Activated B cell treated with CpG ODN at 0.5 μM for 24 hours (primary cell): Measurements from ENCODE around the gene KLHDC3. TPM values are rescaled to one million over a fixed set of nuclear protein-coding genes. Genes with fewer than 3 reads are reported as not detected.

Experiments used
- ATAC-seq: fragments of 200-7000 bp; cut with Tn5 transposase; one replicate; pipeline ENCODE4 v1.10.0; 2021; ENCODE audit warnings: low read depth, mild to moderate bottlenecking, moderate library complexity
- CTCF ChIA-PET: fragments of 350-600 bp; sonication (Branson Sonifier 250); formaldehyde crosslinking; loops from one replicate; lab custom pipeline; 2021; ENCODE audit warnings: antibody characterized with exemption; lab: Charles Lee
- POLR2A ChIA-PET: fragments of 350-600 bp; sonication (Branson Sonifier 250); formaldehyde crosslinking; loops from one replicate; lab custom pipeline; 2021; ENCODE audit warnings: antibody characterized with exemption; lab: Charles Lee
- DNase-seq: peaks from one replicate; pipeline ENCODE4 v3.0.0; 2022
- H3K27ac Mint-ChIP-seq: one replicate; pipeline ENCODE4 v1.8.0; 2020; ENCODE audit warnings: mixed read lengths
- H3K27me3 Mint-ChIP-seq: one replicate; pipeline ENCODE4 v1.8.0; 2021; ENCODE audit warnings: mixed read lengths
- H3K36me3 Mint-ChIP-seq: one replicate; pipeline ENCODE4 v1.8.0; 2021; ENCODE audit warnings: low read depth, mixed read lengths
- H3K4me1 Mint-ChIP-seq: one replicate; pipeline ENCODE4 v1.8.0; 2021; ENCODE audit warnings: mixed read lengths
- H3K4me3 Mint-ChIP-seq: one replicate; pipeline ENCODE4 v1.8.0; 2020; ENCODE audit warnings: mild to moderate bottlenecking, mixed read lengths
- H3K9me3 Mint-ChIP-seq: one replicate; pipeline ENCODE4 v1.8.0; 2020; ENCODE audit warnings: mixed read lengths
- intact Hi-C: fragments of 100-400 bp; cut with micrococcal nuclease; formaldehyde crosslinking; loops from one replicate; pipeline ENCODE4 v1.15.1; 2024
- total RNA-seq: library from RNA; stranded (reverse); gene quantifications from 2 replicates; pipeline ENCODE4 v1.2.3, GENCODE V29; 2022
- TF ChIP-seq, protein P1 (sequence below): fragments of 200-600 bp; IDR thresholded peaks from one replicate; pipeline ENCODE4 v1.8.0; 2022; ENCODE audit warnings: antibody characterized with exemption, mild to moderate bottlenecking

The KLHDC3 gene
- total RNA-seq, 1 donor from 2014 or later: 36.7 TPM

DNA sequence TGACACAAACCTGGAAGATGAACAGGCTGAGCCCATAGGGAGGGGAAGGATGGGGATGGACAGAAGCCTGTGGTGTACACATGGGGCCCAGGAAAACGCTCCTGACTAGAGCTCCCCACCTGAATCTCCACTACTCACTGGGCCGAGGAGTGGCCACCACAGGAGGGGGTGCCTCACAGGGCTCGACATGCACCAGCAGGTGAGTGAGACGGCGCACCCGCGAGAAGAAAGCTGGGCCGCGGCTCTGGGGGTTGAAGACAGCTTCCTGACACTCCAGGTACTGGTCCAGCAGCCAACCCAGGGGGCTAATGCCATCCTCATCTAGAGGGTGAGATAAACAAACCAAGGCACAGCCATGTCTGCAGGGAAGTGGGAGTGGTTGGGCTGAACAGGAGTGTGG is 29.3 kb downstream of the KLHDC3 start:
- CTCF ChIA-PET: no interaction called here
- peaks cover 70% of the 10 kb centered on the region for H3K36me3 Mint-ChIP-seq
- POLR2A ChIA-PET: no interaction called here

DNA sequence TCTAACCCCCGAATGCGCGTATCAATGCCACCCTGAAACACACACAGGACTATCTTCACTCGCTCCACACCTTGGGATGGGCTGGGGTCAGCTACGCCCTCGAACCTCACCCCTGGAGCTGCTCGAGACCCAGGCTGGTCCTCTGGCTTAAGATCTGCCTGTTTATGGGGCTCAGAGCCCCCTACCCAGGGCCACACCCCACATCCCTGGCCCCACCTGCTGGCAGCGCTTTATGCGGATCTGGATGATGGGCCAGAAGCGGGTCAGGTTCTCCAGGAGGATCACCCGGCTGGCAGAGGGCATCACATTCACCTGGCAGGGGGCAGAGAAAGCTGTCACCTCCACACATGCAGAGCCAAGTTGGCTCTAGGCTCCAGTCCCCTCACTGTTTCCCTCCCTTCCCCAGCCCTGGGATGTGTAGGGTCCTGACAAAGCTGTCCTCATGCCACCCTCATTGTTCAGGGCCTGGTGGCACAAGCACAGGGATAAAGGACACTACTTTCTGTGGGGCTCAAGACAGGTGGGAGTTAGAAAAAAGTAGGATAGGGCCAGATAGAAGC is 31.4 kb downstream of the KLHDC3 start:
- DNase-seq: no peak
- ChIA-PET POLR2A (interaction anchor here (0.9 kb wide), 1 partner anchor 14 kb away, joined by 3 read pairs; the partner anchor contains the start of genes KLC4 and MRPL2), CTCF (no interaction called here)
- Mint-ChIP-seq H3K9me3 (no peaks in the 10 kb centered on the region), H3K4me1 (no peaks in the 10 kb centered on the region), H3K27me3 (no peaks in the 10 kb centered on the region), H3K27ac (no peak overlapping the region), H3K36me3 (peaks cover 70% of the 10 kb centered on the region), H3K4me3 (no peak overlapping the region)
- TF ChIP-seq, protein P1, sequence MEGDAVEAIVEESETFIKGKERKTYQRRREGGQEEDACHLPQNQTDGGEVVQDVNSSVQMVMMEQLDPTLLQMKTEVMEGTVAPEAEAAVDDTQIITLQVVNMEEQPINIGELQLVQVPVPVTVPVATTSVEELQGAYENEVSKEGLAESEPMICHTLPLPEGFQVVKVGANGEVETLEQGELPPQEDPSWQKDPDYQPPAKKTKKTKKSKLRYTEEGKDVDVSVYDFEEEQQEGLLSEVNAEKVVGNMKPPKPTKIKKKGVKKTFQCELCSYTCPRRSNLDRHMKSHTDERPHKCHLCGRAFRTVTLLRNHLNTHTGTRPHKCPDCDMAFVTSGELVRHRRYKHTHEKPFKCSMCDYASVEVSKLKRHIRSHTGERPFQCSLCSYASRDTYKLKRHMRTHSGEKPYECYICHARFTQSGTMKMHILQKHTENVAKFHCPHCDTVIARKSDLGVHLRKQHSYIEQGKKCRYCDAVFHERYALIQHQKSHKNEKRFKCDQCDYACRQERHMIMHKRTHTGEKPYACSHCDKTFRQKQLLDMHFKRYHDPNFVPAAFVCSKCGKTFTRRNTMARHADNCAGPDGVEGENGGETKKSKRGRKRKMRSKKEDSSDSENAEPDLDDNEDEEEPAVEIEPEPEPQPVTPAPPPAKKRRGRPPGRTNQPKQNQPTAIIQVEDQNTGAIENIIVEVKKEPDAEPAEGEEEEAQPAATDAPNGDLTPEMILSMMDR: no peak
- ATAC-seq: no peak
- intact Hi-C loops: no loop called here

More for the DNA sequence above, 29.3 kb downstream of the KLHDC3 start:
- Mint-ChIP-seq H3K9me3 (no peaks in the 10 kb centered on the region), H3K4me3 (no peak overlapping the region), H3K27ac (no peak overlapping the region), H3K27me3 (no peaks in the 10 kb centered on the region), H3K4me1 (no peaks in the 10 kb centered on the region)
- no peak for DNase-seq
- TF ChIP-seq, protein P1: no peak
- intact Hi-C loops: no loop called here
- ATAC-seq: no peak

DNA sequence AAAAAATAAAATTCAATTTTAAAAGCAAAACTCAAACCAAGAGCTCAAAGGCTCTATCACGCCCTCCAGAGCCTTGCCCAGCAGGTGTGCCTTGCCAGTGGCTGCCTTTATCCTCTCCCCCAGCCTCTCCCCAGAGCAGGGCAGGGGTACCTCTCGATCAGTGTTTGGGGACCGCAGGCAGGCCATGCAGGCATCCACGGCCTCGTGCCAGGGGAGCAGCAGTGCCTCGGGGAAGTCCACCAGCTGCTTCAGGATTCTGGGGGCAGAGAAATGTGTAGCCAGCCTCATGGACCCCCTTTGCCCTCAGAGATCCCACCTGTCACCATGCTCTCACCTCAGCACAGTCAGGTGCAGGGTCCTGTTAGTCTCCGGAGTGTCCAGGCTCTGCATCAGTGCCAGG is 33.9 kb downstream of the KLHDC3 start:
- Mint-ChIP-seq H3K9me3 (no peaks in the 10 kb centered on the region), H3K4me3 (no peak overlapping the region), H3K4me1 (peaks cover 13% of the 10 kb centered on the region), H3K36me3 (peaks cover 66% of the 10 kb centered on the region), H3K27me3 (no peaks in the 10 kb centered on the region), H3K27ac (no peak overlapping the region)
- intact Hi-C loops: no loop called here
- POLR2A ChIA-PET: interaction anchor here (0.7 to 1.3 kb wide), 2 partner anchors 10 to 18 kb away, joined by 3 to 4 read pairs; no protein-coding TSS in a partner anchor
- DNase-seq (no peak), ATAC-seq (no peak)
- TF ChIP-seq, protein P1: no peak
- CTCF ChIA-PET: no interaction called here

DNA sequence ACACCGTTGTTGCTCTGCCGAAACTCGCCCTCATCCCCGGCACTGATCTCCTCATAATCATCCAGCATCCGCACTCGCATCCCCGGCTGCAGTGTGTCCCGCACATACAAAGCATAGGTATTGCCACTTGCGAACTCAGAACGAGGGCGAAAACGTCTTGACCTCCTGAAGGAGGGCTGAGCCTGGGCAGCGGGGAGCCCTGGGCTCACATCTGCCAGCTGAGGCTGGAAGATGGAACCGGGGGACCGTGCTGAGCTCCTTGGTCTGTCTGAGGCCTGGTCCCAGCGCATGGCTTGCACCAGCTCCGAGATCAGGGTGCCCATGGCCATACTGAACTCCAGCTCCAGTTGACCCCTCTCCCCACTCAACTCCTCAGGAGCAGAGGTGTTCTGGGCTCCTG is 36.9 kb downstream of the KLHDC3 start:
- H3K36me3 Mint-ChIP-seq: peaks cover 59% of the 10 kb centered on the region
- POLR2A ChIA-PET: interaction anchor here (0.6 kb wide), 1 partner anchor 313 kb away, joined by 4 read pairs; no protein-coding TSS in a partner anchor

DNA sequence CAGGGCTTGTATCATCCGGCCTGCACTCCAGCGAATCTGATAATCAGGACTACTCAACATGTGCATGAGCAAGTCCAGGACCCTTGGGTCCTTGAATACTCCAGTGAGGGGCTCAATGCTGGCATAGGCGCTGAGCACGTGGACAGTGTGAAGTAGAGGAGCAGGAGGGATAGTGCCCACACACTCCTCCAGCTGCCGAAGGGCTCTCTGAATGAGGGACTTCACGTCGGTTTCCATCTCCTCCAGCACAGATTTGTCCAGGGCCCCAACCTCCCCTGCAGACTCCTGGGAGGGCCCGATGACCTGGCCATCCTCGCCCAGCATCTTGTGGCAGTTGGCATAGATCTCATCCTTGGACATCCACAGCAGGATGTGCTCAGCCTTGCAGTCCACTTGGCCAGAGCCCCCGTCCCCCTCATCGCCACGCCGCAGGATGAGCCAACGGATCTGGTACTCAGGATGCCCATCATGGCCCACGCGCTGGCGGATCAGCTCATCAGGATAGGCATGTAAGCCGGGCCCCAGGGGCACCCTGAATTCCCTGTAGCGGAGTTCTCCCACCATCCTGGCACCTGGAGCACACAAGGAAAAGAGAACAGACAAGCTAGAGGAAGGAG is 38.3 kb downstream of the KLHDC3 start:
- no peak for ATAC-seq
- intact Hi-C loops: loop anchor here (10.0 kb wide), 2 partner anchors 172 to 312 kb away; partner anchors contain the start of genes DNPH1 and ZNF318
- Mint-ChIP-seq H3K4me3 (peak overlapping the region; percentile 90), H3K27ac (peak overlapping the region; percentile 90), H3K9me3 (no peaks in the 10 kb centered on the region), H3K27me3 (no peaks in the 10 kb centered on the region), H3K36me3 (peaks cover 54% of the 10 kb centered on the region), H3K4me1 (peaks cover 28% of the 10 kb centered on the region)
- TF ChIP-seq, protein P1: no peak
- ChIA-PET POLR2A (interaction anchor here (2.1 to 3.6 kb wide), 2 partner anchors 31 to 119 kb away, joined by 7 to 37 read pairs; partner anchors contain the start of gene RRP36), CTCF (no interaction called here)
- no peak for DNase-seq

More for the DNA sequence above, 36.9 kb downstream of the KLHDC3 start:
- DNase-seq (no peak), ATAC-seq (no peak)
- Mint-ChIP-seq H3K27ac (no peak overlapping the region), H3K4me1 (peaks cover 28% of the 10 kb centered on the region), H3K27me3 (no peaks in the 10 kb centered on the region), H3K4me3 (no peak overlapping the region), H3K9me3 (no peaks in the 10 kb centered on the region)
- CTCF ChIA-PET: no interaction called here
- TF ChIP-seq, protein P1: no peak
- intact Hi-C loops: loop anchor here (10.0 kb wide), 2 partner anchors 174 to 314 kb away; partner anchors contain the start of genes DNPH1 and ZNF318
